Measurements from ENCODE around the gene STK24. TPM values are rescaled to one million over a fixed set of nuclear protein-coding genes. Genes with fewer than 3 reads are reported as not detected.
A peak's percentile ranks its signal among the peaks of the same experiment; 100 is the strongest.

STK24 gene
- total RNA-seq, 1 donor from 2014 or later: 139 TPM

DNA sequence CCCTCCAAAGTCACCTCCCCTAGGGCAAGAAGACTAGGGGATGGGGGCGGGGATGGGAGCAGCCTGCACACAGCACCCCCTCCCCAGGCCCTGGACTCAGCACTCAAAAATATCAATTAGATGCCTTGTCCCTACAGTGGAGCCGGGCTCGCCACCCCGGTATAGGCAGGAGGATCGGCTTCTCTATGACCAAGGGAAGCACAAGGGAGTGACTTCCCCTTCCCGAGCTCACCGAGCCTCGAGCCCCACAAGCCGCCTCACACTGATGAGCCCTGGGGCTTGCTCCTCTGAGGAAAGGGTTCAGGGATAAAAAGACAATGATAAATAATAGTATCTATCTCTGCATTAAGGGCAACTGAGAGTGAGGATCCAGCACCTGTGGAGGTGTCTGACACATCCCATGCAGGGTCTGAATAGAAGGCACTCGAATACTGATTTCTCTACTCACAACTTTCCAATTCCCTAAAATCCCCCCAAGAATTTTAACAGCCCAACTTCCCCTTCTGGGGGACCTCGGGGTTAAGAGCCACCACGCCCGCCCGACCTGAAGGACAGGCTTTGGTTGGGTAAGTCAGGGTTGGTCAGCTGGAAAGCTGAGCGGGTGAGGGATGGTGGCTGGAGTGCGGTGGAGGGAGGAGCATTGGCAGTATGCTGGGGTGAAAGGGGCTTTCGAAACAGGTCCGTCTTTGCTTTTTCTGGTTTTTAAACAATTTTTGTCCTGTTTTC, 51.3 kb downstream of the STK24 start:
- TF ChIP-seq, protein P1, sequence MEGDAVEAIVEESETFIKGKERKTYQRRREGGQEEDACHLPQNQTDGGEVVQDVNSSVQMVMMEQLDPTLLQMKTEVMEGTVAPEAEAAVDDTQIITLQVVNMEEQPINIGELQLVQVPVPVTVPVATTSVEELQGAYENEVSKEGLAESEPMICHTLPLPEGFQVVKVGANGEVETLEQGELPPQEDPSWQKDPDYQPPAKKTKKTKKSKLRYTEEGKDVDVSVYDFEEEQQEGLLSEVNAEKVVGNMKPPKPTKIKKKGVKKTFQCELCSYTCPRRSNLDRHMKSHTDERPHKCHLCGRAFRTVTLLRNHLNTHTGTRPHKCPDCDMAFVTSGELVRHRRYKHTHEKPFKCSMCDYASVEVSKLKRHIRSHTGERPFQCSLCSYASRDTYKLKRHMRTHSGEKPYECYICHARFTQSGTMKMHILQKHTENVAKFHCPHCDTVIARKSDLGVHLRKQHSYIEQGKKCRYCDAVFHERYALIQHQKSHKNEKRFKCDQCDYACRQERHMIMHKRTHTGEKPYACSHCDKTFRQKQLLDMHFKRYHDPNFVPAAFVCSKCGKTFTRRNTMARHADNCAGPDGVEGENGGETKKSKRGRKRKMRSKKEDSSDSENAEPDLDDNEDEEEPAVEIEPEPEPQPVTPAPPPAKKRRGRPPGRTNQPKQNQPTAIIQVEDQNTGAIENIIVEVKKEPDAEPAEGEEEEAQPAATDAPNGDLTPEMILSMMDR (IDR thresholded peaks at IDR 0.05): no peak
- peaks cover 75% of the 10 kb centered on the region for H3K4me1 Mint-ChIP-seq (ENCODE audit: unreplicated experiment)
- H3K27me3 Mint-ChIP-seq (ENCODE audit: unreplicated experiment): no peaks in the 10 kb centered on the region
- H3K27ac Mint-ChIP-seq (ENCODE audit: unreplicated experiment): peak overlapping the region; percentile 55
- H3K36me3 Mint-ChIP-seq (ENCODE audit: unreplicated experiment): peaks cover 3% of the 10 kb centered on the region
- no peak overlapping the region for H3K4me3 Mint-ChIP-seq (ENCODE audit: unreplicated experiment)
- H3K9me3 Mint-ChIP-seq (ENCODE audit: unreplicated experiment): no peaks in the 10 kb centered on the region
- no peak for DNase-seq (ENCODE audit: extremely low spot score, unreplicated experiment)

DNA sequence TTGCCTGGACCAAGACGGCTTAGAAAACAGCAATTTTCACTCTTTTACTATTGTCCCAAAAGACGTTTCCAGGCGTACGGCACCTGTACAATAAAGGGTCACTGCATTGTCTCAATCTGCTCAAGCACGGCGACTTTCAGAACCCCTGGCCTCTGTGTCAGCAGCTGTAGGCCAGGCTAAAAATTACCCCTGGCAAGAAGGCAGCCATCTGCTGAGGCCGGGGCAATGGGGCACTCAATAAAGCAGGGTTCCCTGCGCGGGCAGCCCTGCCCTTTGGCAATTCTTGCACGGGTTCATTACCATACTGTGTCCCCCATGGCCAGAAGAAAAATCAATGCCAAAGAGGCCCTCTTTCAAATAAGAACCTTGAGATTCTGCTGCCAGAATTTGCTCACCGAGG, 52.1 kb downstream of the STK24 start:
- no peak overlapping the region for H3K27ac Mint-ChIP-seq (ENCODE audit: unreplicated experiment)
- H3K27me3 Mint-ChIP-seq (ENCODE audit: unreplicated experiment): no peaks in the 10 kb centered on the region
- no peak for DNase-seq (ENCODE audit: extremely low spot score, unreplicated experiment)
- TF ChIP-seq, protein P1 (IDR thresholded peaks at IDR 0.05): no peak
- peaks cover 82% of the 10 kb centered on the region for H3K4me1 Mint-ChIP-seq (ENCODE audit: unreplicated experiment)
- no peaks in the 10 kb centered on the region for H3K9me3 Mint-ChIP-seq (ENCODE audit: unreplicated experiment)
- peaks cover under 1% of the 10 kb centered on the region for H3K36me3 Mint-ChIP-seq (ENCODE audit: unreplicated experiment)
- no peak overlapping the region for H3K4me3 Mint-ChIP-seq (ENCODE audit: unreplicated experiment)

DNA sequence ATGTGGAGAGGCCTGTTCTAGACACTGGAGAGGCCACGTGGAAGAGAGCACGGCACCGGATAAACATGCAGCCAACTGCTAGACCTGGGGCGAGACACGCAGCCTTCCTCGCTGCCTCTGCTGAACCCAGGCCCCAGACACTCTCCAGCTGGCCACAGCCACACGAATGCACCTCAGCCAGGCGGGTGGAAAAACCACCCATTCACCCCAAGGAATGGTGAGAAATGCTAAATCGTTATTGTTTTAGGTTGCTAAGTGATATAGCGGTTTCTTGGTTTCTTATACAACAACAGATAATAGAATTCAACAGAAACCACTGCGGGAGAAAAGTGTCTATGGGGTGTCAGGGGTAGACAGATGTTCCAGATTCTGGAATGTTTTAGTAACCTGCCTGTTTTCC, 52.5 kb downstream of the STK24 start:
- Mint-ChIP-seq H3K9me3 (ENCODE audit: unreplicated experiment) (no peaks in the 10 kb centered on the region), H3K4me3 (ENCODE audit: unreplicated experiment) (no peak overlapping the region), H3K27me3 (ENCODE audit: unreplicated experiment) (no peaks in the 10 kb centered on the region), H3K27ac (ENCODE audit: unreplicated experiment) (no peak overlapping the region), H3K36me3 (ENCODE audit: unreplicated experiment) (peaks cover under 1% of the 10 kb centered on the region), H3K4me1 (ENCODE audit: unreplicated experiment) (peaks cover 82% of the 10 kb centered on the region)
- TF ChIP-seq, protein P1 (IDR thresholded peaks at IDR 0.05): no peak
- no peak for DNase-seq (ENCODE audit: extremely low spot score, unreplicated experiment)

DNA sequence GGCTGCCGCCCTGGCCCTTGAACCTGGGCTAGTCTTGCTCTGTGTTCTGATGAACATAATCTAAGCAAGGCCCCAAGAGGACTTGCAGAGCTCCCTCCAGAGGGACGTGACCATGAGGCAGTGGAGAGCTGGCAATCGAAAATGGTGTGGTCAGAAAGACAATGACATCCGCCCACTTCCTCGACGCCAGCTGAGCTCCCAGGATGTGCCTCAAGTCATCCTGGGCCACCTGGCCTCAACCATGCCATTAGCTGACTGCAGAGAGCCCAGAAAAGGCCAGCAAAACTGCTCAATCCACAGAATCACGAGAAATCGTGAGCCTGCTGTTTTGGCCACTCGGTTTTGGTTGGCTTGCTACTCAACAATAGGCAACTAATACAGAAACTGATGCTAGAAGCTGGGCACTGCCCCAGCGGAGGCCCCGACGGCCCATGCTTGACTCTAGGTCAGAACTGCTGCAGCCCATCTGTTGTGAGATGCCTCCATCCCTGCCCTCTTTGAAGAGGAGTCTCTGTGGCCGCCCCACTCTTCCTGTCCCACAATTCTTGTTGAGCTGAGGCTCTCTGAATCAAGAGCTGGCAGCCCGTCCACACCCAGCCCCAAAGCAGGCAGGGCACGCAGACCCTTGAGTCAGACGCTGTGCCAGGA, 53.3 kb downstream of the STK24 start:
- H3K36me3 Mint-ChIP-seq (ENCODE audit: unreplicated experiment): peaks cover 4% of the 10 kb centered on the region
- DNase-seq (ENCODE audit: extremely low spot score, unreplicated experiment): no peak
- H3K9me3 Mint-ChIP-seq (ENCODE audit: unreplicated experiment): no peaks in the 10 kb centered on the region
- H3K4me3 Mint-ChIP-seq (ENCODE audit: unreplicated experiment): no peak overlapping the region
- H3K27me3 Mint-ChIP-seq (ENCODE audit: unreplicated experiment): no peaks in the 10 kb centered on the region
- H3K4me1 Mint-ChIP-seq (ENCODE audit: unreplicated experiment): peaks cover 76% of the 10 kb centered on the region
- TF ChIP-seq, protein P1 (IDR thresholded peaks at IDR 0.05): no peak
- no peak overlapping the region for H3K27ac Mint-ChIP-seq (ENCODE audit: unreplicated experiment)

DNA sequence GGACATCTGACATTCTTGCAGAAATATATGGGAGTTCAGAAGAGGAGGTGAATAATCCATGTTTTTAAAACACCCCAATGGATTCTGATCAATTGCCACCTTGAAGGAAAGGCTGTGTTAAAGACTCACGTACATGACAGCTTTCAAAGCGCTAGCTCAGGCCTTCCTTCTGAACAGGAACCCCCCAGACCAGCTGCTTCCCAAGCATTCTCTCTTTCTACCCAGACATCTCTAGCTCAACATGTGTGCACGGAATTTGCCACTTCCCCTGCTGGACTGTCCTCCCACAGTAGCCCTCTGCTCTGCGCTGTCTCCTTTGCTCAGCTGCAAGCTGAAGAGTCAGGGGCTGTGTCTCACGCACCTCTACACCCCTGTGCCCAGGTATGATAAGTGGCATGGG, 54.5 kb downstream of the STK24 start:
- no peak overlapping the region for H3K4me3 Mint-ChIP-seq (ENCODE audit: unreplicated experiment)
- no peaks in the 10 kb centered on the region for H3K27me3 Mint-ChIP-seq (ENCODE audit: unreplicated experiment)
- peaks cover 71% of the 10 kb centered on the region for H3K4me1 Mint-ChIP-seq (ENCODE audit: unreplicated experiment)
- H3K36me3 Mint-ChIP-seq (ENCODE audit: unreplicated experiment): peaks cover 12% of the 10 kb centered on the region
- H3K9me3 Mint-ChIP-seq (ENCODE audit: unreplicated experiment): no peaks in the 10 kb centered on the region
- TF ChIP-seq, protein P1 (IDR thresholded peaks at IDR 0.05): no peak
- no peak overlapping the region for H3K27ac Mint-ChIP-seq (ENCODE audit: unreplicated experiment)
- no peak for DNase-seq (ENCODE audit: extremely low spot score, unreplicated experiment)

Data from osteocyte (in vitro differentiated cells).